Duodenal mucosa (tissue), 2 donors: ENCODE data around the gene ELOB.

ENCODE experiments used
- H3K27ac ChIP-seq: one replicate; pipeline ENCODE4 v1.7.0; 2013; ENCODE audit warnings: low read depth, low read length
- H3K27me3 ChIP-seq, 2 donors: one replicate each; pipeline ENCODE4 v1.7.0; 2013; ENCODE audit warnings: low read length in 2 of 2, control low read depth in 1 of 2; ENCODE audit not compliant: insufficient read depth in 2 of 2, control insufficient read depth in 1 of 2
- H3K36me3 ChIP-seq, 2 donors: one replicate each; pipeline ENCODE4 v1.7.0; 2013; ENCODE audit warnings: low read length in 2 of 2, control low read depth in 1 of 2; ENCODE audit not compliant: insufficient read depth in 2 of 2, control insufficient read depth in 1 of 2
- H3K4me1 ChIP-seq, 2 donors: one replicate each; pipeline ENCODE4 v1.7.0; 2013; ENCODE audit warnings: low read length in 2 of 2, control low read depth in 1 of 2; ENCODE audit not compliant: insufficient read depth in 2 of 2, control insufficient read depth in 1 of 2
- H3K4me3 ChIP-seq, 2 donors: one replicate each; pipeline ENCODE4 v1.7.0; 2013; ENCODE audit warnings: low read length in 2 of 2, low read depth in 1 of 2
- H3K9ac ChIP-seq, 2 donors: one replicate each; pipeline ENCODE4 v1.7.0; 2013; ENCODE audit warnings: low read length in 2 of 2, low read depth in 1 of 2
- H3K9me3 ChIP-seq, 2 donors: one replicate each; pipeline ENCODE4 v1.7.0; 2013; ENCODE audit warnings: low read length in 2 of 2, control low read depth in 1 of 2; ENCODE audit not compliant: control insufficient read depth in 1 of 2

Gene ELOB

GRCh38 chr16:2757344-2757743 lies 19.7 kb downstream of the ELOB start:
- no peaks in the 10 kb centered on the region for H3K9me3 ChIP-seq
- H3K9ac ChIP-seq = no peak overlapping the region
- H3K36me3 ChIP-seq = peaks cover 55 to 66% of the 10 kb centered on the region in 2 donors
- peaks cover 30 to 34% of the 10 kb centered on the region in 2 donors for H3K4me1 ChIP-seq
- no peak overlapping the region for H3K27ac ChIP-seq
- no peak overlapping the region for H3K4me3 ChIP-seq
- no peaks in the 10 kb centered on the region for H3K27me3 ChIP-seq

GRCh38 chr16:2756288-2757015 lies 20.6 kb downstream of the ELOB start:
- H3K9me3 ChIP-seq = no peaks in the 10 kb centered on the region
- peaks cover 46 to 57% of the 10 kb centered on the region in 2 donors for H3K36me3 ChIP-seq
- peaks cover 35 to 39% of the 10 kb centered on the region in 2 donors for H3K4me1 ChIP-seq
- H3K9ac ChIP-seq = no peak overlapping the region
- H3K4me3 ChIP-seq = peak overlapping the region in 1 of 2 donors; percentile 28
- H3K27ac ChIP-seq = no peak overlapping the region
- H3K27me3 ChIP-seq = no peaks in the 10 kb centered on the region

- peak overlapping the region; percentile 97 for H3K4me3 ChIP-seq
- H3K36me3 ChIP-seq = peaks cover 34 to 44% of the 10 kb centered on the region in 2 donors
- peaks cover 37 to 42% of the 10 kb centered on the region in 2 donors for H3K4me1 ChIP-seq
- H3K27me3 ChIP-seq = no peaks in the 10 kb centered on the region
- no peaks in the 10 kb centered on the region for H3K9me3 ChIP-seq
- peak overlapping the region in 1 of 2 donors; percentile 86 for H3K9ac ChIP-seq
- no peak overlapping the region for H3K27ac ChIP-seq
These were observed 21.9 kb downstream of the ELOB start for GRCh38 chr16:2755158-2755557.

GRCh38 chr16:2753733-2754020 lies 23.4 kb downstream of the ELOB start:
- H3K4me1 ChIP-seq = peaks cover 37 to 40% of the 10 kb centered on the region in 2 donors
- peak overlapping the region; percentile 79 to 86 for H3K9ac ChIP-seq
- H3K27ac ChIP-seq = peak overlapping the region; percentile 99
- H3K4me3 ChIP-seq = peak overlapping the region; percentile 97
- H3K36me3 ChIP-seq = peaks cover 19 to 29% of the 10 kb centered on the region in 2 donors
- H3K27me3 ChIP-seq = no peaks in the 10 kb centered on the region
- no peaks in the 10 kb centered on the region for H3K9me3 ChIP-seq

- H3K36me3 ChIP-seq = peaks cover 14 to 23% of the 10 kb centered on the region in 2 donors
- H3K4me1 ChIP-seq = peaks cover 37 to 40% of the 10 kb centered on the region in 2 donors
- H3K4me3 ChIP-seq = peak overlapping the region; percentile 97
- H3K9ac ChIP-seq = peak overlapping the region; percentile 86 to 99
- no peaks in the 10 kb centered on the region for H3K27me3 ChIP-seq
- H3K9me3 ChIP-seq = no peaks in the 10 kb centered on the region
- peak overlapping the region; percentile 99 for H3K27ac ChIP-seq
These were observed 24.0 kb downstream of the ELOB start for GRCh38 chr16:2752850-2753732.

- Histone ChIP-seq H3K9me3 (no peaks in the 10 kb centered on the region), H3K4me3 (peak within 1 kb of the TSS; percentile 97), H3K36me3 (peaks cover 7 to 15% of the 10 kb centered on the region in 2 donors), H3K27me3 (no peaks in the 10 kb centered on the region), H3K4me1 (peaks cover 35 to 37% of the 10 kb centered on the region in 2 donors), H3K27ac (peak within 1 kb of the TSS; percentile 99), H3K9ac (peak within 1 kb of the TSS; percentile 86 to 99)
These were observed 24.8 kb downstream of the ELOB start, which contains the start of gene SRRM2 for GRCh38 chr16:2752035-2752849. Gene SRRM2, plus strand, starts transcription at chr16:2752638. Its CDS starts 3,727 bp downstream, at chr16:2756365.

GRCh38 chr16:2751577-2752034 lies 25.5 kb downstream of the ELOB start:
- Histone ChIP-seq H3K4me3 (peak overlapping the region; percentile 81 to 97), H3K4me1 (peaks cover 32 to 34% of the 10 kb centered on the region in 2 donors), H3K27me3 (no peaks in the 10 kb centered on the region), H3K9ac (peak overlapping the region in 1 of 2 donors; percentile 76), H3K36me3 (peaks cover 1 to 8% of the 10 kb centered on the region in 2 donors), H3K27ac (peak overlapping the region; percentile 99), H3K9me3 (no peaks in the 10 kb centered on the region)

- H3K27me3 ChIP-seq = no peaks in the 10 kb centered on the region
- H3K9me3 ChIP-seq = no peaks in the 10 kb centered on the region
- H3K4me3 ChIP-seq = no peak overlapping the region
- no peaks in the 10 kb centered on the region for H3K36me3 ChIP-seq
- no peak overlapping the region for H3K9ac ChIP-seq
- H3K27ac ChIP-seq = no peak overlapping the region
- peaks cover 17% of the 10 kb centered on the region in 2 donors for H3K4me1 ChIP-seq
These were observed 27.1 kb downstream of the ELOB start for GRCh38 chr16:2749936-2750335.

GRCh38 chr16:2749476-2749875 lies 27.6 kb downstream of the ELOB start:
- Histone ChIP-seq H3K9me3 (no peaks in the 10 kb centered on the region), H3K4me3 (no peak overlapping the region), H3K36me3 (no peaks in the 10 kb centered on the region), H3K4me1 (peaks cover 13% of the 10 kb centered on the region in 2 donors), H3K27ac (no peak overlapping the region), H3K9ac (no peak overlapping the region), H3K27me3 (no peaks in the 10 kb centered on the region)
